HG02610 (cell line): ENCODE data around the gene MTM1.

Experiments
- ATAC-seq: cut with Tn5 transposase; IDR thresholded peaks from one replicate; pipeline ENCODE4 v1.9.1; 2021; ENCODE audit warnings: mild to moderate bottlenecking, moderate library complexity; ENCODE audit not compliant: unreplicated experiment

The MTM1 gene

DNA sequence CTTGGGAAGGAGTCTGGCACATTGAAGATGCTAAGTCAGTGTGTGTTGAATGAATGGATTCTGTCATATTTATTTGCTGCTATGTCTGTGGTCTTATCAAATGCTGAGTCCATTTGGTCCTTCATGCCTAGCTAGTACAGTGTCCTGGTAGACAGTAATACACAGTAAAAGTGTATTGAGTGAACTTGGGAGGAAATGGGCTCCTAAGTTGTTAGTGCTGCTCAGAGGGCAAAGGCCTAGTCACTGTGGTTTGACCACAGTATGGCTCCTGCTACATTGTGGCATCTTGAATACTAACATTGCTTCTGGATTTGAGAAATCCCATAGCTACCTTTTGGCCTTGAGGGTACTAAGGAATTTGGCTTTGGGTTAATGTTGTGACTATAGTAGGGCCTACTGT lies 33.9 kb downstream of the MTM1 start:
- ATAC-seq = no peak

DNA sequence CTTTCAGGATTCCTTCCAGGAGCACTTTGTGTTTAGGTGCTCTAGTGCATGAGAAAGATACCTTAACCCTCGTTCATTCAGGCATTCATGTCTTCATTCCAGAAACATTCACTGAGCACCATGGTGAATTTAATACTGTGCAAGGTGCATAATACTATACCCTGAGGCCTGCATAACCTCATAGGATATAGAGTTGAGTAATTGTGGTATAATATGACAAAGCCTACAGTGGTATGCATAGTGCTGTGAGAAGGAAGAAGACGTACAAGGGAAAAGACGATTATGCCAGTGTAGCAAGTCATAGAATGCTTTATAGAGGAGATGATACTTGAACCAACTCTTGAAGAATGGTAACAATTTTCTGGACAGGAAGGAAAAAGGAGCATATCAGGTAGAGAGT lies 34.3 kb downstream of the MTM1 start:
- ATAC-seq = no peak

DNA sequence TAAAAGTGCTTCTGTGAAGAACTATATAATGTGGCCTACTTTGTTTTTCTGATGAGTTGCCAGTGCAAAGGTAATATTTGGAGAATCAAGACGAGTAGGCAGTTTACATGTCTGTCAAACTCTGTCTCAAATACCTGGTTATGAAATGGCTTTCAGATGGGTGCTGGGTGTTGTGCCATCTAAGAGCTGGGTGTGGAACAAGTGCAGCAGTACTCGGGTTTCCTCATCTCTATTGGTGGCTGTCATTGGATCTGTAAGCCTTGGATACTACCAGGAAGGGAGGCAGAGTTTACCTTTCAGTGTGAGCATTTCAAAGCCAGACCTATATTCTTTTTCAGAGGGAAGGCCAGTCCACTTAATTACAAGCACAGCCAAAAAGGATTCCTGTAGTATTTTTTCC lies 37.2 kb downstream of the MTM1 start:
- ATAC-seq = no peak

DNA sequence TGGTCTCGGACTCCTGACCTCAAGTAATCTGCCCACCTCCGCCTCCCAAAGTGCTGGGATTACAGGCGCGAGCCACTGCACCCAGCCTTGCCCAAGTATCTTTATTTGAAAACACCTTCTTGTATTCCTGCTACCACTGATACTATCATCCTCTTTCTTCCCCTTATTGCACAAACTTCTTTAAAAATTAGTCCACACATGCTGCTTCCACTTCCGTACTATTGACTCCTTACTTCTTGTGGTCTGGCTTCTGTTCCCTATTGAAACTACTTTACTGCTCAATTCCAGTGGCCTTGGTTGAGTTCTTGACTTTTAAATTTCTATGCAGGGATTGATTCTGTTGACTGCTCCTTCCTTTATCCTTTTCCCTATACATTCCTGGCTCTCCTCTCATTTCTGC lies 38.8 kb downstream of the MTM1 start:
- ATAC-seq = no peak

GRCh38 chrX:150610043-150610442 lies 41.6 kb downstream of the MTM1 start:
- ATAC-seq = no peak

GRCh38 chrX:150610446-150610845 lies 42.0 kb downstream of the MTM1 start:
- ATAC-seq = no peak

DNA sequence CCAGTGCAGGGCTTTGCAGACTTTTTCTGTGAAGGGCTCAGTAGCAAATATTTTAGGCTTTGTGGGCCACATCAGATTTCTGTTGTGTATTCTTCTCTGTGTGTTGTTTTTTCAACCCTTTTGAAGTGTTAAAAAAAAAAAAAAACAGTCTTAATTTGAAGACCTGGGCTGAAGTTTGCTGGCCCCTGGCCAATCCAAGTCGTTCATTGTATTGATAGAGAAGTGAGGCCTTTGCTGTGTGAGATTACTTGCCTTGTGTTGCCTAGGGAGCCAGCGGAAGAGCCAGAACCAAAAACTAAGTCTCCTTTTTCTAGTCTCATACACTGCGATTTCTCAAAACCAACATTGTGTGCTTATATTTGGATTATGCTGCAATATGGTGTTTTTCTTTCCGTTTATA lies 46.9 kb downstream of the MTM1 start:
- ATAC-seq = no peak

DNA sequence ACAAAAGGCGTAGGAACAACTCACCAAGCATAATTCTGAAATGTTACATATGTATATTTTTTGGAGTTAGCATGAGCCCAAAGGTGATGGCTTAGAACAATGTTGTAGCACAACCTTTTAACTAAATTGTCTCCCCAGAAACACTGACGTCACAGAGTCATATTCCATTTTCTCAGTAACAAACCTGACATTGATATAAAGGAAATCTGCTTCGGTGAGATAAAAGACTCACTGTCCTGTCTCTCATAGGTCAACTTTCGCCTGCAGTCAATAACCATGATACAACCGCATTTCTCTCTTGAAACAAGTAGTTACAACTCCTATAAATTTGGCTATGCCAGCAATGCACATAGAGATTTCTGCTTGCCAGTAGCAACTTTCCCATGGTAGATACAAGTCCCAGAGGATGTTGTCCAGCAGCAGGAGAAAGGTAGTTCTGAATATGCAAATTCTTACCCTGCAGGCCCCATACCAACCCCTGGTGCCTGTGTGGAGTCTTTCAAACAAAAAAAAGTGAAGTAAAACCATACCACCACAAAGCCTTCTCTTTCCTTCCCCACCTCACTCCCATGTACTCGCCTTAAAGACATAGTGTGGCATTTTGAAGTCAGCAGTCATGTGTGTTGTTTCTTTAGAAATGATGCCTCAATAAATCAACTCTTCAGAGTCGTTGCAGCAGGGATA lies 47.9 kb downstream of the MTM1 start:
- ATAC-seq = no peak

GRCh38 chrX:150616863-150617198 lies 48.4 kb downstream of the MTM1 start:
- ATAC-seq = no peak

DNA sequence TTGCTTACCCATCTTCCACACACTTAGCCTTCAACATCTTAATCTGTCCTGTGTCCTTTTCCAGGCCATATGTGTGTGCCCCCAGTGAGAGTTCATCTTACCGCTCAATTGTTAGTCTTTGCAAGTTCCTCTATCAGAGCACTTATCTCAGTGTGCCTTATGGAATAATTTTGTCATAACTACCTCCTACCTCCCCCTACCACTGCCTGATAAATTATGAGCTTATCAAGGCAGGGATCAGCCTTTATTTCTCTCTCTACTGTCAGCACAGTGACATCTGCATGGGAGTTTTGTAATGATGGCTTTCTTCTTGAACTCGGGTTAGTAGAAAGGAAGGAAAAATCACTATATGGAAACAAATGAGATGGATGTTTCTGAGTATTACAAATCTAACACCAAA lies 53.2 kb downstream of the MTM1 start:
- no peak for ATAC-seq

GRCh38 chrX:150623583-150623982 lies 55.2 kb downstream of the MTM1 start:
- no peak for ATAC-seq

GRCh38 chrX:150625097-150625496 lies 56.7 kb downstream of the MTM1 start:
- ATAC-seq = no peak

- ATAC-seq = no peak
Measured at GRCh38 chrX:150625875-150626274, 57.5 kb downstream of the MTM1 start.

DNA sequence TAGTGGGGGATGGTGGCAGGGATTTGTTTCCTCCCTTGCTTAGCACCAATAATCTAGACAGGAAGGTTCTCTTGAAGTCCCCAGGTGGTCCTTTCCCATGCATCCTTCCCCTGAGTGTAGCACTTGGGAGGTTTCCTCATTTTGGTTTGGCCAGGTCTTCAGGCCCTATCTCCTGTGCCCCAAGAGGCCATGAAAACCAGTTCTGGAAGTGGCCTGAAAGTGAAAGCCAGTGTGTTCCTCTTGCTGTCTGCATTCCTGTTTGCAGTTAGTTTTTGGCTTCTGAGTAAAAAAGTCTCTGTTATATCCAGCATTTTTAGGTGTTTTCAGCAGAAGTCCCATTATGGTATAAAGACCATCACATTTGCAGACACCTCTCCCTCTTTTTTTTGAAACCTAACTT lies 59.5 kb downstream of the MTM1 start:
- peak; percentile 68 for ATAC-seq

DNA sequence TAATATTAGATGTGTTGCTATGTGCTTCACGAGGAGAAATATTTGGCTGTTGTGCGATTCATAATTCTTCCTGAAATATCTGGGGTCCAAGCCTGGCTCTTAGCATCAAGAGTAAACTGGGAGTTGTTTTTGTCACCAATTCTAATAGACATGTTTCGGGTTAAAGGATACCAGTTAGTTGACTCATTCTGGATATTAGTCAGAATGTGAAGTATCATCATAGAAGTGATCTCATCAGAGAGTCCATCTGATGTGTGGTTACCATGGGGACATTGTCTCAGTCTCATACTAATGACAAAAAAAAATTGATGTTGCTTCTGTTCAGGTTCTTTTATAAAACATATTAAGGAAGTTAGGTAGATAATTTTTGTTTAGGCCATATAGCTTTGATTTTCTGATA lies 67.5 kb downstream of the MTM1 start:
- peak; percentile 99 for ATAC-seq

GRCh38 chrX:150642423-150642822 lies 74.0 kb downstream of the MTM1 start:
- ATAC-seq = no peak

GRCh38 chrX:150643271-150643670 lies 74.8 kb downstream of the MTM1 start:
- ATAC-seq = no peak

- ATAC-seq = no peak
Measured at GRCh38 chrX:150643958-150644357, 75.5 kb downstream of the MTM1 start.

DNA sequence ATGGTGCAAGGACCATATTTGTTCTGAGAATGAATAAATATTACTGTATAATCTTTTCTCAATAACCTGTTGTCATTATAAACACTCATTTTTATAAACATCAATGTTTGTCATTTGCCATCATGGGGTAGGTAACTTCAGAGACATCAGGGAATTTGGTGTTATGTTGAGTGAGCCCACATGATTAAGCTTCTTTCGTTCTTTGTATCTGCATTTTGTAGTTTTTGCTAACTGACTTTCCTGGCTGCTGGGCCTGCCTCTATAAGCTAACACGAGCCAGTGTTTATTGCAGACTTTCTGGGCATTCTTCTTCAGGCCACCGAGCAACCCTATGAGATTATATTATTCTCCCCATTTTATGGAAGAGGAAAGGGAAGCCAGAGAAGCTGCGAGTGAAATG lies 76.0 kb downstream of the MTM1 start:
- ATAC-seq = no peak

- no peak for ATAC-seq
Measured at GRCh38 chrX:150647331-150647730, 78.9 kb downstream of the MTM1 start.

GRCh38 chrX:150648296-150648940 lies 80.0 kb downstream of the MTM1 start:
- no peak for ATAC-seq

DNA sequence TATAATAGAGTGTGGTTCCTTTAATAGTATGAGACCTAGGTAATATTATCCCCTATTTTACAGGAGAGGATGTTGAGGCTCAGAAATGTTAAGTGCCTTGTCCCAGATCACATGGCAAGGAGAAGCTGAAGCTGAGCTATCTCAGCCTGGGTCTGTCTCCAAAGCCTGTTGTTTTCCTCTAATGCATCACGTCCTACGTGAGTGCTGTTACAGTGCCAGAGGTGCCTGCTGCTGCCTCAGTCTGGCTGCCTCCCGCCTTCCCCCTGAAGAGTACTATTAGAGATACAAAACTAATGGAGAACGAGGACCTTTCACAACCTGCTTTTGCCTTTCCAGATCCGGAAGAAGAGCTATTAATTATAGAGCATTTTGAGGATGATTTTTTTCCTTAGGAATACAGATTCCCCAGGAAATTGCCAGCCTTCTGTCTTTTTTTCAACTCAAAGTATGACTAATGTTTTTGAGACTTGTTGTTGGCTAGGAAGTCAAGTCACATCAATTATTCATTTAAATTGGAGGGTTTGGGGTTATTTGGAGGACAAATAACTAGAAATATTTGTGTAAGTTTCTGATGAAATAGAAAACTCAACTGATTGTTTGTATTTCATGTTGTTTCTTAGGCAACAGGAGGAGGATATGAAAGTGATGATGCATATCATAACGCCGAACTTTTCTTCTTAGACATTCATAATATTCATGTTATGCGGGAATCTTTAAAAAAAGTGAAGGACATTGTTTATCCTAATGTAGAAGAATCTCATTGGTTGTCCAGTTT lies 80.9 kb downstream of the MTM1 start:
- no peak for ATAC-seq
